Muscle layer of duodenum (tissue), 2 donors: Measurements from ENCODE around the gene EXOC4.

Source experiments
- H3K27ac ChIP-seq: one replicate; pipeline ENCODE4 v1.7.0; 2013; ENCODE audit warnings: mild to moderate bottlenecking, low read length
- H3K27me3 ChIP-seq: one replicate; pipeline ENCODE4 v1.7.0; 2013; ENCODE audit warnings: low read depth, mild to moderate bottlenecking, control low read depth, low read length
- H3K36me3 ChIP-seq, 2 donors: one replicate each; pipeline ENCODE4 v1.7.0; 2013; ENCODE audit warnings: low read length in 2 of 2, control low read depth in 1 of 2, mild to moderate bottlenecking in 1 of 2; ENCODE audit not compliant: insufficient read depth in 2 of 2, control insufficient read depth in 1 of 2
- H3K4me1 ChIP-seq, 2 donors: one replicate each; pipeline ENCODE4 v1.7.0; 2013; ENCODE audit warnings: low read length in 2 of 2, mild to moderate bottlenecking in 2 of 2, control low read depth in 1 of 2, moderate library complexity in 1 of 2; ENCODE audit not compliant: insufficient read depth in 2 of 2, control insufficient read depth in 1 of 2
- H3K4me3 ChIP-seq, 2 donors: one replicate each; pipeline ENCODE4 v1.7.0; 2013; ENCODE audit warnings: low read length in 2 of 2, low read depth in 1 of 2, mild to moderate bottlenecking in 1 of 2
- H3K9me3 ChIP-seq, 2 donors: one replicate each; pipeline ENCODE4 v1.7.0; 2013; ENCODE audit warnings: low read length in 2 of 2, control low read depth in 1 of 2, mild to moderate bottlenecking in 1 of 2; ENCODE audit not compliant: control insufficient read depth in 1 of 2
- donor health status: healthy.

EXOC4 gene

DNA sequence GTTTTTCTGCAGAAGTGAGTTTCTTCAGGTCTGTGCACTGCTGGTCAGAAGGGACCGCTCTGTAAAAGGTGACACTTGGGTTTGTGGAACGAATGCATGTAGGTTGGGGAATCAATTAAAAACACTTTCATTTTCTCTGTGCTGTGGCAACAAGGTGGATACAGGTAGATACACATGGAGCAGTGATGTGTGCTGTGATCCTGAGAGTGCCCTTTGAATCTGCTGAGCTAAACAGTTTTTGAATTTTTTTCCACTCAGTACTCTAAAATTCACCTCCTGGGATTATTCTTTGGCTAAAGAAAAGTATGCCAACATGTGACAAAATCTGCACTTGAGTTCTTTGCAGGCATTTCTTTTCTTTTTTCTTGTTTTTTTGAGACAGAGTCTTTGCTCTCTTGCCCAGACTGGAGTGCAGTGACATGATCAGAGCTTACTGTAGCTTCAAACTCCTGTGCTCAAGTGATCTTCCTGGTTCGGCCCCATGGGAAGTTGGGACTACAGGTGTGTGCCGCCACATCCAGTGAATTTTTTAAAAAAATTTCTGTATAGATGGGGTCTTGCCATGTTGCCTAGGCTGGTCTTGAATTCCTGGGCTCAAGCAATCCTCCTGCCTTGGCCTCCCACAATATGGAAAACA lies 338.9 kb downstream of the EXOC4 start:
- no peak overlapping the region for H3K4me3 ChIP-seq
- H3K27me3 ChIP-seq = no peaks in the 10 kb centered on the region
- no peaks in the 10 kb centered on the region for H3K36me3 ChIP-seq
- H3K4me1 ChIP-seq = peaks cover 0 to 3% of the 10 kb centered on the region in 2 donors
- H3K27ac ChIP-seq = no peak overlapping the region
- H3K9me3 ChIP-seq = no peaks in the 10 kb centered on the region

DNA sequence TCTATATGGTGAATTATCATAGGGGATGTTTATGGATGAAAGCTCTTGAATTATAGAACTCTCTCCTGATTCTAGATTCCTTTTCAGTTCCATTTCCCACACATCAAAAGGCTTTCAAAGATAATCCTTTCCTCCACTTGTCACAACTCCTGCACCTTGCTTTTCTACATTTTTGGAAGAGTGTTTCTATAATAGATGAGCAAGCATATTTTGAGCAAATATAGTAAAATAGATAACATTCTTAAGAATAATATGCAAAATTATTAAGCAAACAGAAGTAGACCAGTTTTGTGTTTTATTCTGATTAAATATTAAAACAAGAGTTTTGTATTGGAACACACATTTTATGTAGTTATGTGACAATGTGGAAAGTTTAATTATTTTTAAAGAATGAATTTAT lies 340.7 kb downstream of the EXOC4 start:
- Histone ChIP-seq H3K4me1 (no peaks in the 10 kb centered on the region), H3K9me3 (no peaks in the 10 kb centered on the region), H3K27me3 (no peaks in the 10 kb centered on the region), H3K4me3 (no peak overlapping the region), H3K36me3 (no peaks in the 10 kb centered on the region), H3K27ac (no peak overlapping the region)

DNA sequence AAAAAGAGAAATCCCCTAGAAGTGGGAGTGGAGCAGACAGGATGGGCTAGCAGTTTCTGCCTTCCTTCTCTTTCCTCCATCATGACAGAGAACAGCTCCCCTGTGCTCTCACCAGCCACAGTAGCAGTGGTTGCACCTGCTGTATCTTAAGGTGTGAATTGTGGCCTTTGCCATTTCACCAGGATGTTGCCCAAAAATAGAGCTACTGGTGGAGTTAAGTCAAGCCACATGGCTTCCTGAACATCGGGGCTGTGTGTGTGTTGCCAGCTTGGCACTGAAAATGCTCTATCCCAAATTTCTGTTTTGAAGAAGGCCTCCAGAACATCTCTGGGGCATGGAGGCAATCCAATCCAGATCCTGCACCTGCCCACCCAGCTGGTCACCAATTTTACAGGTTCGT lies 348.7 kb downstream of the EXOC4 start:
- Histone ChIP-seq H3K27ac (no peak overlapping the region), H3K36me3 (no peaks in the 10 kb centered on the region), H3K4me3 (no peak overlapping the region), H3K4me1 (no peaks in the 10 kb centered on the region), H3K9me3 (no peaks in the 10 kb centered on the region), H3K27me3 (no peaks in the 10 kb centered on the region)

DNA sequence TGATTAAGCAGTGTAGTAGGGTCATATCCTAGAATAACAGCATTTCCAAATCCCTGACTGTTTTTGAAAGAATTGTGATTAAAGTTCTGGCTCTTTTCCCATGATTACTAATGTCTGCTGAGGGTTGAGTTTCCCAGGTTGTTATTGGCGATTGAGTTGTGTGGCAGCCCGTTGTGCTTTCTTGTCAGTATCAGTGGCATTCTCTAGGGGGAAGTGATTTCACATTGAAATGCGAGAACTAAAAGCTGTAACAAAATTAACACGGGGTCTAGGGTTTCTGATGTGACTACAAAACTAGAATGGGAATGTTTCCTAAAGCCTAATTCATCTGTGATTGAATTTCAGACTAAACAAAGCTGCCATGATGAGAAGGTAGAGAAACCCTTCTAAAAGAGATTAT lies 349.4 kb downstream of the EXOC4 start:
- Histone ChIP-seq H3K27me3 (no peaks in the 10 kb centered on the region), H3K9me3 (no peaks in the 10 kb centered on the region), H3K4me1 (no peaks in the 10 kb centered on the region), H3K4me3 (no peak overlapping the region), H3K27ac (no peak overlapping the region), H3K36me3 (no peaks in the 10 kb centered on the region)

DNA sequence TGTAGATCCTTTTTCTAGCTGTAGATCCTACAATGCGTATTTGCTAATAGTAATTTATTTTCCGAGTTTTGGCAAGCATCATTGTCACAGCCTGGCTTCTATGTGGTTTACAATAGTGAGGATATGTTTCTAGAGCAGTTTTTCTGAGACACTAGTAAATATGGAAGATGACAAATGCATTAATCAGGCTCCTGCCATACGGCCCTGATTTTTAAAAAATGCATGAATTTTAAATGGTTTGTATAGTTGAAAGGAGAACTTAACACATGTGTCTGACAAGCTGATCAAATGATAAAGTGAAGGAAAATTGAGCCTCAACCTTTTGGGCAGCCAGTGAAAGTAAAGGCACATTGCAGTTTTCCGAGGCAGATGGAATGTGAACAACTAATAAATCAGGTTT lies 354.1 kb downstream of the EXOC4 start:
- H3K9me3 ChIP-seq = no peaks in the 10 kb centered on the region
- no peaks in the 10 kb centered on the region for H3K36me3 ChIP-seq
- no peaks in the 10 kb centered on the region for H3K27me3 ChIP-seq
- H3K4me3 ChIP-seq = no peak overlapping the region
- H3K4me1 ChIP-seq = no peaks in the 10 kb centered on the region
- H3K27ac ChIP-seq = no peak overlapping the region

DNA sequence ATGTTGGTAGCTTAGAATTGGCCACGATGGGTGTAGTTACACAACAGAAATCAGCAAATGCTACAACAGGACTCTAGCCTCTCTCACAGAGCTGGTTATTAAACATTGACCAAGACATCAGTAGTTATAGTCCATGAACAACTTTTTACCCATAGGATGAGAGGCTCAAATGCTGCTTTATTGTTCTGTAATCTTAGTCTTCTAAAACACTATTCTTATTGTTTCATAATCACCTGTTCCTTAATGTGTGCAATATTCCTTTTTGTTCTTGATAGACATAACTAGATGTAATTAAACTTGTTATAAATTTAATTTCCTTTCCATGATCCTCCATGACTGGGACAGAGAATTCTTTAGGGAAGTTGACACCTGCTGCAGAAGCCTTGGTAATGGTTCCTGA lies 356.9 kb downstream of the EXOC4 start:
- H3K4me3 ChIP-seq = no peak overlapping the region
- H3K4me1 ChIP-seq = no peaks in the 10 kb centered on the region
- no peak overlapping the region for H3K27ac ChIP-seq
- H3K27me3 ChIP-seq = no peaks in the 10 kb centered on the region
- no peaks in the 10 kb centered on the region for H3K9me3 ChIP-seq
- H3K36me3 ChIP-seq = no peaks in the 10 kb centered on the region

DNA sequence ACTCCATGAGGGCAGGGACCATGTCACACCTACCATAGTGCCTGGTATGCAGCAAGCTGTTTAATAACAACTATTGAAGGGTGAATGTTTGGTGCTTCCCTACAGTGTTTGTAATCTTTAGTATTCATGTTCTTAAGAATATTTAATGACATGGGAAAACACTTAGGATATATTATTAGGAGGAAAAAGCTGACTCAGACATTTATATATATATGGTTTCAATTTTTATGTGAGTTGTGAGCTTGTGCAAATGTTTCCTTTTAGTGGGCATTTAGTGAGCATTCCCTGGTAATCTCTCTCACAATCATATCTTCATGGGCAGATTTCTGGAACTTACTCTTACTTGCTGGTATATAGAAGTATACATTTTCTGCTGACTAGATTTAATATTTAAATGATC lies 359.1 kb downstream of the EXOC4 start:
- H3K9me3 ChIP-seq = no peaks in the 10 kb centered on the region
- no peaks in the 10 kb centered on the region for H3K36me3 ChIP-seq
- no peaks in the 10 kb centered on the region for H3K4me1 ChIP-seq
- H3K27ac ChIP-seq = no peak overlapping the region
- H3K4me3 ChIP-seq = no peak overlapping the region
- H3K27me3 ChIP-seq = no peaks in the 10 kb centered on the region

DNA sequence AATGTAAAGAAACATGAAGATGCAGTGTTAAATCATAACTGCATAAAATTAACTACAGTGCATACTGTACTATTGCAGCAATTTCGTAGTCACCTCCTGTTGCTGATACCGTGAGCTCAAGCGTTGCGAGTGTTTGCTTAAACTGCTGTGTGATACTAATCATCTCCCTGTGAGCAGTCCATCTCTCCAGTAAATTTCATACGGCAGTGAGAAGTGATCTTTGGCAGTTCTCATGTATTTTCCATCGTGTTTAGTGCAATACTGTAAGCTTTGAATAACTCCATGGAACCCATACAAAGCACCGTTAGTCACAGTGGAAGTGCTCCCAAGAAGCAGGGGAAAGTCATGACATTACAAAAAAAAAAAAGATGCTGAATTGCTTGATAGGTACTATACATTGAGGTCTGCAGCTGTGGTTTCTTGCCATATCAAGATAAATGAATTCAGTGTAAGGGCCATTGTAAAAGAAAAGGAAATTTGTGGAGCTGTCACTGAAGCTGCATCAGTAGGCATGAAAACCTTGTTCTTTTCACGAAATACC lies 360.4 kb downstream of the EXOC4 start:
- Histone ChIP-seq H3K4me3 (no peak overlapping the region), H3K9me3 (no peaks in the 10 kb centered on the region), H3K27me3 (no peaks in the 10 kb centered on the region), H3K27ac (no peak overlapping the region), H3K4me1 (no peaks in the 10 kb centered on the region), H3K36me3 (no peaks in the 10 kb centered on the region)

DNA sequence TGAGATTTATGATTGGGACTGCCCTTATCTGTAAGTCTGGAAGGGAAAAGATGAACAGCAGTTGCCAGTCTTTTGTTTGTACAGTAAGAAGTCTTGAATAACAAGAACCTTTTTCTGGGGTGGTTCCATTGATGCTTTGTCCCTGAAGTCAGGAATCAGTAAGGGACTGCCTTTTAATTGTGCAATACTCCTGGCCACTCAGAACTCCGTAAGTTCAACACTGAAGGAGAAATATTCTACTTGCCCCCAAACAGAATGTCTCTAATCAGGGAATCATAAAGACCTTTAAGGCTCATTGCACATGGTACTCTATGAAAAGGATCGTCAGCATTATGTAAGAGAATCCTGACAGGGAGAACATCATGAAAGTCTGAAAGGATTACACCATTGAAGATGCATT lies 361.4 kb downstream of the EXOC4 start:
- H3K9me3 ChIP-seq = no peaks in the 10 kb centered on the region
- H3K36me3 ChIP-seq = no peaks in the 10 kb centered on the region
- H3K27me3 ChIP-seq = no peaks in the 10 kb centered on the region
- H3K27ac ChIP-seq = no peak overlapping the region
- H3K4me3 ChIP-seq = no peak overlapping the region
- H3K4me1 ChIP-seq = no peaks in the 10 kb centered on the region

DNA sequence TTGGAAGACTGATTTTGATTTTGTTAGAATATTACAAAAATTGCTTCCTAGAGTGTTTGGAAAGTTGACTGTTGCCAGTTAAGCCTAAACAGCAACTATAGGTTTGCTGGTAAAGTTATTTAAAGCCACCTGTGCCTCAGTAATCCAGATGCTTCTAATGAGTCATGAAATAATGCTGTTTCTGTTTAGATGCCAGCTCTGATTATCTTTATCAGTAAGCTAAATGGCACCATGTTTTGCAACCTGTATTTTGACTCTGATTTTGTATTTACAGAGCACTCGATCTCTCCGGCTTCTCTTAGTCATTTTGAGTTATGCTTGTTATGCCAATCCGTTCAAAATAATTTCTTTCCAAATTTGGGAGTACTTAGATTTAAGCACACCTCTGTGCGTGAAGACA lies 366.1 kb downstream of the EXOC4 start:
- Histone ChIP-seq H3K9me3 (no peaks in the 10 kb centered on the region), H3K4me3 (no peak overlapping the region), H3K36me3 (no peaks in the 10 kb centered on the region), H3K4me1 (no peaks in the 10 kb centered on the region), H3K27me3 (no peaks in the 10 kb centered on the region), H3K27ac (no peak overlapping the region)

DNA sequence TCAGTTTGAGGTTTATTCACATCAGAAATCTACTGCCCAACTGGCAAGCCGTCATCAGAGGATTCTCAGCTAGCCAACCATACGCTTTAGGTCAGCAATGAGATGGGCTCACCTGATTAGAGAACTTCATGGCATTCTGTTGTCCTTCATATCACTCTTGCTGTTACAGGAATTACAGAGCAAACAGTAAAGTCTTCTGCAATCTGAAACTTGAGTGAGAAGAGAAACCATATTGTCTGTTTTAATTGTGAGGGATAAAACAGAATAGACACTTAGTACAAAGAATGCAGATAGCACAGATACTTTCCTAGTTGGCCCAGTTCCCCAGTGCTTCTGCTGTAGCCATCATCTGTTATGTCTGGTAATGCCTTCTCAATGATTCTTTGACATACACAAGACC lies 366.6 kb downstream of the EXOC4 start:
- Histone ChIP-seq H3K27me3 (no peaks in the 10 kb centered on the region), H3K9me3 (no peaks in the 10 kb centered on the region), H3K36me3 (no peaks in the 10 kb centered on the region), H3K4me3 (no peak overlapping the region), H3K27ac (no peak overlapping the region), H3K4me1 (no peaks in the 10 kb centered on the region)

DNA sequence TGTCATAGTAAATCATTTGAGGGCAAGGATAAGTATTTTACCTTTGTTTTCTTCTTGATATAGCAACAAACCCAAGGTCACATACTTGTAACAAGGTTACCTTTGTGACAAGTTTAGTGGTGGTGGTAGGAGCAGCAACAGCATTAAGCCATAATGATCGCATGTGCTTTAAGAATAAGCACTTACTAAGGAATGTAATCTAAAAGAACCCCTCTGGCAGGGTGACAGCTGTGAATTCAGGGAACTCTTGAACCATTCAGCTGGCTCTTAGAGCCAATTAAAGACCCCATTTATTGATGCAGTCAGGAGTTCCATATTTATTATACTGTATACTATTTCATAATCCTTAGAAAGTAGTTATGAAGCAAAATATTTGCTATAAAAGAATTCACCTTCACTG lies 370.8 kb downstream of the EXOC4 start:
- Histone ChIP-seq H3K36me3 (no peaks in the 10 kb centered on the region), H3K4me1 (no peaks in the 10 kb centered on the region), H3K27me3 (no peaks in the 10 kb centered on the region), H3K4me3 (no peak overlapping the region), H3K9me3 (no peaks in the 10 kb centered on the region), H3K27ac (no peak overlapping the region)
